Measurements from ENCODE around the gene ZYG11B. TPM values are rescaled to one million over a fixed set of nuclear protein-coding genes. Genes with fewer than 3 reads are reported as not detected.

ZYG11B gene
- 26.4 and 34.2 TPM in 2 replicates for total RNA-seq

DNA sequence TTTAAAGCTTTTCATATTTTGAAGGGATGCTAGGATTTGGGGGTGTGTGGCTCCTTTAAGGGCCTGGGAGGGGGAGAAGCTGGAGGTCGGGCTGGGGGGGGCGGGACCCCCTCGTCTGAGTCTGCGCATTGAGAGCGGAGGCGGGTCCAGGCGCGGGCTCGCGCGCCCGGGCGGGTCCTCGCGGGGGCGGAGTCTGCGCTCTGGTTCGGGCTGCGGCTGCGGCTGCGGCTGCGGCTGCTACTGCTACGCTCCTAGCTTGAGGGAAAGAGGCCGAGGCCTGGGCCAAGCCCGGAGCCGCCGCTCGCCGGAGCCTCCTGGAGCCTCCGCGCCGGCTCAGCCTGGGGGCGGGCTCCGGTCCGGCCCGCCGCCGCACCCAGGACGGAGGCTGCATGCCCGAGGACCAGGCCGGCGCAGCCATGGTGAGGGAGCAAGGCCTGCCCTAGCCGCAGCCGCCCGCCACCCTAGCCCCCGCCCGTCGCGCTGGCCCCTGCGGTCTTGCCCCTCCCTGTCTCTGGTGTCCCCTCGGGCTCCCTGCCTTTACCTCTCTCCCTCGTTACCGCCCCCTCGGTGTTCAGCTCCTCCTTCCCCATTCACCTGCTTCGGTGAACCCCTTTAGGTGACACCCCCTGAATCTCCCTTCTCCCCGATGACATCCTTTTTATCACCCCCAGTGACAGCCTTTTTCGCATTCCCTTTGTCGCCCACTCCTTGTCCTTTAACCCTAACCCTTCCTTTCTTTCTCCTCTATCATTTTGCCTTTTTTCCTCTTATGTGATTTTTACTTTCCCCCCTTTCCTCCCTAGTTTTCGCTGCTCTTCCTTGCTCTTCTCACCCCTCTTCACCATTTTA lies at the start of gene ZYG11B:
Gene ZYG11B, plus strand, starts transcription at position 189 of the 849 bp plus-strand sequence. Its CDS starts 201 bp downstream, at position 390.

DNA sequence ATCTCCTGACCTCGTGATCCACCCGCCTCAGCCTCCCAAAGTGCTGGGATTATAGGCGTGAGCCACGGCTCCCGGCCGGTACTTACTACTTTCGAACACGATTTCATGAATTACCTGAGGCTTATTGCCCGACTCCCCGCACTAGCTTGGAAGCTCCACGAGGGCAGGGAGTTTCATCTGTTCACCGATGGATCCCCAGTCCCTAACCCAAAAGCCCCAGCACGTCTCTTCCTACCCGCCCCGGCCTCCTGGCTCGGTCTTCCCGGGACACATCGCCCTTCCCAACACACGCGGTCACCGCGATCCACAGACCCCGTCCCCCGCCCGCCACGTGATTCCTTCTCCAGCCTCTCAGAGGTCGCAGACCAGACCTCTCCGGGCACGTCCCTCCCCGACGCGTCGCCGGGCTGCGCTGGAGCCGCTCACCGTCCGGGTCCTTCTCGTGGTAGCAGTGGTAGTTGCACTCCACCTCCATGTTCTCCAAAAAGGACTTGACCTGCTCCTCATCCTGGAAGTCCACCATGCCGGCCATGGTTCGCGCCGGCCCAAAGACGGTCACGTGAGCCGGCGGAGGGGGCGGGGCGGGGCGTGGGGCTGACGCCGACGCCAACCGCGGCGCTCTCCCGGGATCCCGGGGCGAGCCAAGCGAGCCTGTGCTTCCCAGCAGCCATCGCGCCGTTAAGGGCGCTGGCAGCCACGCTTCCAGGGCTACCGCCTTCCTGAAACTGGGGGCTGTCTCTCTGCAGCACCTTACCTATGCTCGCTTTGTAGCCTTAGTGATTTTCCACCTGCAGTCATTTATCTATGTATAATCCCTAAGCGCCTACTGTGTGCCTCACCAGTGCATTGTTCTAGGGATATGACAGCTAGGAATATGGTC lies 28.2 kb upstream of the ZYG11B start, which contains the start of gene COA7:
Gene COA7, minus strand, starts transcription at position 553 of the 880 bp plus-strand sequence. Its CDS starts 21 bp downstream, at position 532.

DNA sequence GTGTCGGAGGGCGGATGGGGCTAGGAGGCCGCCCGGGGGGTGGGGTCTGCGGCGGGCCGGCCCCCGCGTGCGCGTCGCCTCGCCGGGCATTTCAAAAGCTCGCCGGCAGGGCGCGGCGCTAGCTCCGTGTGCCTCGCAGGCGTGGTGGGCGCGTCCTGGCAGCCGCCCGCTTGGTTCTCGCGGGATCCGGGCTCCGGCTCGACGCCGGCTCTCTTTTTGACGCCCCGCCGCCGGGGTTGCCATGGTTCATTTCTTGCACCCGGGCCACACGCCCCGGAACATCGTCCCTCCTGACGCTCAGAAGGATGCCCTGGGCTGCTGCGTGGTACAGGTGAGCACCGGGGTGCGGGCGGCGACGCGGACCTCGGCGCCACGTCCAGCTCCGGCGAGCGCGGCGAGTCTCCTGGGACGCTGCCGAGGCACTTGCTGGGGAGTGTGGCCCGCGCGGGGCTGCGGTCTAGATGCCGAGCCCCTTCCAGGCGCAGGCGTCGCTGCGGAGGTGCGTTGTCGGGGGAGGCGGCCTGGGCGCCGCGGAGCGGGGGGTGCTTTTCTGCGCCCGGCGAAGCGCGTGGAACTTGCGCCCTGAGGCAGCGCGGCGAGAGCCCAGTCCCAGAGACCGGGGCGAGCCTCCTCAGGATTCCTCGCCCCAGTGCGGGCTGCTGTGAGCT lies 116.5 kb downstream of the ZYG11B start, which contains the start of gene ZYG11A:
Gene ZYG11A, plus strand, starts transcription at position 118 of the 668 bp plus-strand sequence. Its CDS starts 124 bp downstream, at position 242.

Other genes with a start within 250 kb of the ZYG11B start
- 13.7 and 14.4 TPM in 2 replicates for gene TUT4, start 173.4 kb upstream of the ZYG11B start, total RNA-seq
- 15.9 and 22.0 TPM in 2 replicates for gene GPX7, start 124.1 kb upstream of the ZYG11B start, total RNA-seq
- gene SHISAL2A, start 93.3 kb upstream of the ZYG11B start, total RNA-seq, result not detected in 2 replicates
- 10.7 and 13.9 TPM in 2 replicates for gene COA7, start 28.1 kb upstream of the ZYG11B start, total RNA-seq
- gene ZYG11A, start 116.3 kb downstream of the ZYG11B start, total RNA-seq, result under 0.01 TPM in 1 of 2 replicates, not detected in the other
- 17.0 and 33.8 TPM in 2 replicates for gene ECHDC2, start 195.3 kb downstream of the ZYG11B start, total RNA-seq
- gene SCP2, start 200.8 kb downstream of the ZYG11B start, total RNA-seq, result 157 and 179 TPM in 2 replicates